RWPE1 (cell line): ENCODE results near the gene KCTD16.

Experiments used
- CTCF ChIA-PET: fragments of 350-600 bp; sonication (Branson Sonifier 250); formaldehyde crosslinking; extraction: SDS; loops from one replicate; lab custom pipeline; 2021; lab: Yijun Ruan, JAX
- POLR2A ChIA-PET: fragments of 400-600 bp; formaldehyde crosslinking; extraction: SDS; loops from one replicate; lab custom pipeline; 2020; ENCODE audit warnings: antibody characterized with exemption; ENCODE audit not compliant: low non-redundant PET; lab: Yijun Ruan, JAX
- DNase-seq: peaks from one replicate; pipeline ENCODE4 v3.0.0; 2012; ENCODE audit warnings: low spot score
- H3K27ac ChIP-seq: fragments of 450-650 bp; 2 replicates; pipeline ENCODE4 v1.5.1; 2017
- TF ChIP-seq, protein P1 (sequence below): fragments of 450-650 bp; conservative IDR thresholded peaks from 2 replicates; pipeline ENCODE4 v1.5.1; 2017; ENCODE audit warnings: low read depth, mild to moderate bottlenecking

Gene KCTD16

DNA sequence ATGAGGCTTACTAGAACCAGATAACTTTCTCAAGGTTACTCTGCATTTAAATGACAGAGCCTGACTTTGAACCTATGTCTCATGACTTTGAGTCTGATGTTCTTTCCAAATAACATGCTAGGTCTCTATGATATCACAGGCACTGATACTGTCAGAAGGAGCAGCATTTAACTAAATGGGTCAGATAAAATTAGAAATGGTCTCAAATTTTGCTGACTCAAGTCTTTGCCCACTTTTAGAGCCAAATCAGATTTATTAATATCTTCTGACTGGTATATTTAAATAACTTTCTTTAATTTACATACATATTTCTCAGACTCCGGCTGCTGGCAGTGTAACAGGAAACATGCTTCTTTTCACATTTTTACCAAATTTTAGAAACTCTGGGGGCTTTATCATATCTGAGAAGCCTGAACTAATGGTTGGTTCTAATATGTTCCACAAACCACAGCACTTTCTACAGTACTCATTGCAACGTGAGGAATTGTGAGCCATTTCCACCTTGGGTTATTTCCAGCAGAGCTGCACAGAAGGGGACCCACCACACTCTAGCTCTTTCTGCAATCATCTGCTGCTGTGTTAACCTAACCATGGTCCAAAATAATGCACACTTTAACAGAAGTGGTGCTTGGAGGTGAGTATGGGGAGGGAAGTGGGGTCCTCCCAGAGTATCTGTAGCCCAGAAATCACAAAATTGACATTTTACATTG lies 79.2 kb downstream of the KCTD16 start:
- TF ChIP-seq, protein P1, sequence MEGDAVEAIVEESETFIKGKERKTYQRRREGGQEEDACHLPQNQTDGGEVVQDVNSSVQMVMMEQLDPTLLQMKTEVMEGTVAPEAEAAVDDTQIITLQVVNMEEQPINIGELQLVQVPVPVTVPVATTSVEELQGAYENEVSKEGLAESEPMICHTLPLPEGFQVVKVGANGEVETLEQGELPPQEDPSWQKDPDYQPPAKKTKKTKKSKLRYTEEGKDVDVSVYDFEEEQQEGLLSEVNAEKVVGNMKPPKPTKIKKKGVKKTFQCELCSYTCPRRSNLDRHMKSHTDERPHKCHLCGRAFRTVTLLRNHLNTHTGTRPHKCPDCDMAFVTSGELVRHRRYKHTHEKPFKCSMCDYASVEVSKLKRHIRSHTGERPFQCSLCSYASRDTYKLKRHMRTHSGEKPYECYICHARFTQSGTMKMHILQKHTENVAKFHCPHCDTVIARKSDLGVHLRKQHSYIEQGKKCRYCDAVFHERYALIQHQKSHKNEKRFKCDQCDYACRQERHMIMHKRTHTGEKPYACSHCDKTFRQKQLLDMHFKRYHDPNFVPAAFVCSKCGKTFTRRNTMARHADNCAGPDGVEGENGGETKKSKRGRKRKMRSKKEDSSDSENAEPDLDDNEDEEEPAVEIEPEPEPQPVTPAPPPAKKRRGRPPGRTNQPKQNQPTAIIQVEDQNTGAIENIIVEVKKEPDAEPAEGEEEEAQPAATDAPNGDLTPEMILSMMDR: no peak
- no peak for DNase-seq
- no peak overlapping the region for H3K27ac ChIP-seq
- POLR2A ChIA-PET: no interaction called here
- CTCF ChIA-PET: interaction anchor here (0.6 kb wide), 1 partner anchor 144 kb away, joined by 3 read pairs; no protein-coding TSS in a partner anchor

GRCh38 chr5:144254552-144254951 lies 83.9 kb downstream of the KCTD16 start:
- H3K27ac ChIP-seq: no peak overlapping the region
- DNase-seq: no peak
- POLR2A ChIA-PET: no interaction called here
- TF ChIP-seq, protein P1: no peak
- CTCF ChIA-PET: no interaction called here

DNA sequence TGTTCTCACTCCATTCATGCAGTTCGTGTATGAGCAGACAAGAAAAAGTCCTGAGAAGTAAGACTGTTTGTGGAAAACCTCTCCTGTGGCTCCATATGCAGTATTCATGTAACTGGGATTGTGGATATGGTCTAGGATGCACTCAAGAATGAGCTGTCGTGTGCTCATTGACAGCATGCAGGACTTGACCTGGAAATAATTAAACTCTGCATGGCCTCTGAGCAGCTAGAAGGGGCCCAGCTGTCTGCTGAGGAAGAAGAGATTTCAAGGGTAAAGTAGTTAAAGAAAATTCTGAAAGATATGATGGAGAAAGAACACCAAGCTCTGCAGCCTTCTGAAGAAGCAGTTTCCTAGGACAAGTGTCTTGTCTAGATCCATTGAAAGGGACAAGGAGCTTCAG lies 89.4 kb downstream of the KCTD16 start:
- H3K27ac ChIP-seq: no peak overlapping the region

GRCh38 chr5:144265643-144266247 lies 95.1 kb downstream of the KCTD16 start:
- no peak for DNase-seq
- ChIA-PET CTCF (no interaction called here), POLR2A (no interaction called here)
- TF ChIP-seq, protein P1: no peak
- no peak overlapping the region for H3K27ac ChIP-seq

More for the DNA sequence above, 89.4 kb downstream of the KCTD16 start:
- no peak for DNase-seq
- CTCF ChIA-PET: interaction anchor here (0.7 to 0.8 kb wide), 3 partner anchors 56 to 1412 kb away, joined by 3 to 4 read pairs (median 3); no protein-coding TSS in a partner anchor
- TF ChIP-seq, protein P1: no peak
- POLR2A ChIA-PET: interaction anchor here (0.6 kb wide), 1 partner anchor 79 kb away, joined by 5 read pairs; no protein-coding TSS in a partner anchor

DNA sequence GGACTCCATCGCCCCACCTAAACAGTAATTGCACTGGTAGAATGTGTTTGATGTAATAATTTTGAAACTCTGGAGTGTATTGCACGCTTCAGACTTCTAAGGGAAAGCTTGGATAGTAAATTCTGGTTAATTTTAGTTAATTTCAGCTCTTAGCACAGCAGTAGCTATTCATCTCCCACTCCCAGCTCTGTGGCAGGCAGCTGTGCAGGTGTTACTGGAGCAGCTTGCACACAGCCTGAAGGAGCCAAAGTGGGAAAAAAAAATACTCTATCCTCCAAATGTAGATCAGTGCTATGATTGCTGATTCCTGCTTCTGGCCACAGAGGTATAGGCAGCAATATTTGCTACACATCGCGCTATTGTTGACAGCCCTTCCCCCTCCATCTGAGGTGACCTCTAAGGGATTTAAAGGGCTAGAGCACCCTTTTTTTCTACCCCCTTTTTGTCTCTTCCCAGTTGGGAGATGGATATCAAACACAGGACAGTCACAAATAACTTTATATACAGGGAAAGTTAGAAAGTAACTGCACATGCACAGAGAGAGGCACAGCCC lies 97.4 kb downstream of the KCTD16 start:
- DNase-seq: no peak
- H3K27ac ChIP-seq: no peak overlapping the region
- TF ChIP-seq, protein P1: no peak
- CTCF ChIA-PET: no interaction called here
- POLR2A ChIA-PET: no interaction called here

DNA sequence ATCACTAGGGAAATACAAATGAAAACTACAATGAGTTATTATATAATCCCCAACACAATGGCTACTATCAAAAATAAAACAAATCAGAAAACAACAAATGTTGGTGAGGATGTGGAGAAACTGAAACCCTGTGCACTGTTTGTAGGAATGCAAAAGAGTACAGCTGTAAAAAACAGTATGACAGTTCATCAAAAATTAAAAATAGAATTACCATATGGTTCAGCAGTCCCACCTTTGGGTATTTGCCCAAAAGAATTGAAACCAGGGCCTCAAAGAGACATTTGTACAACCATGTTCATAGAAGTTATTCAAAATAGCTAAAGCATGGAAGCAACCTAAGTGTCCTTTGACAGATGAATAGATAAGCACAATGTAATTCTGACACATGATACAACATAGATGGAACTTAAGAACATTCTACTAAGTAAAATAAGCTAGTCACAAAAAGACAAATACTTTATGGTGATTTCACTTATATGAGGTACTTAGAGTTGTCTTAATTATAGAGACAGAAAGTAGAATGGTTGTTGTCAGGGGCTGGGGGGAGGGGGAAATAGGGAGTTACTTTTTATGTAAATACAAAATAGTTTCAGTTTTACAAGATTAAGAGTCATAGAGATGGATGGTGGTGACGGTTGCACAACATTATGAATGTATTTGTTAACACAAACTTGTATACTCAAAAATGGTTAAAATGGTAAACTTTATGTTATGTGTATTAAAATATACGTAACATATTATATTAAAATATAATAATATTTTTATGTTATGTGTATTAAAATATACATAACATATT lies 102.8 kb downstream of the KCTD16 start:
- CTCF ChIA-PET: interaction anchor here (0.6 kb wide), 1 partner anchor 40 kb away, joined by 3 read pairs; no protein-coding TSS in a partner anchor
- POLR2A ChIA-PET: no interaction called here
- H3K27ac ChIP-seq: no peak overlapping the region
- no peak for DNase-seq
- TF ChIP-seq, protein P1: no peak
